CD4-positive, alpha-beta T cell treated with Interleukin-17A for 4 hours (primary cell): ENCODE data around the gene SLC43A1.
"Not testable (repeated sequence)": the region's sequence is repeated elsewhere in the genome, so short reads cannot be mapped to it uniquely, and the experiment has no call there.

Experiments
- DNase-seq: peaks from one replicate; pipeline ENCODE4 v3.0.0-alpha.2; 2020; ENCODE audit warnings: mixed read lengths

SLC43A1 gene

DNA sequence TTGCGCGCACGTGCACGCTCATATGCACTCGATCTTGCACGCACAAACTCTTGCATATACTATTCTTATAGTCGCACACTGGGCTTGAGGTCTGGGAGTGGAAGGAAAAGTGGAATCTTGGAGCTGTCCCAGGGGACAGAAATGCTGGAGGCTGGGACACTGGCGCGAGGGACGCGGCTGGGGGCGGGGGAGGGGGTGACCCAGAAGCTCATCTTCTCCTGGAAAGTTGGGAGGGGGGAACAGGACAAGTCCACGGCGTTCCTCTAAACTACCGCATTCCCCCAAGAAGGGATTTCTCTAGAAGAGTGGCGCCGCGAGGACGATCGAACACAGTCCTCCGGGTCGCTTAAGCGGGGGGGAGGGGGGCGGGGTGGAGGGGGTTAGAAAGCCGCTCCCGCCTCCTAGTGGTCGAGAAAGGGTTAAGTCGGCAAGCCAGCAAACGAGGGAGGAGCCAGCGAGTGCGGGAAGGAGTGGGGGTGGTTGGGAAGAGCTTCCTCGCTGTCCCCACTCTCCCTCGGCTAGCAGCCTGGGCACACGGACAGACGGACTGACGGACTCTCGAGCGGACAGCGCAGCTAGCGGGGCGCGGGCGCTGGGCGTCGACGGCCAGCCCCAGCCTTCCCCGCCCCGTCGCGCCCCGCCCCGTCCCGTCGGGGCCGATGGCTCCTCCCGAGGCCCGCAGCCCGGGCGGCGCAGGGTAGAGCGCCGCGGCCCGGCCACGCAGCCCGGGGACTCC is 55.3 kb downstream of the SLC43A1 start, which contains the start of gene RTN4RL2:
RTN4RL2 (plus strand) TSS at position 507 of the 736 bp plus-strand sequence. CDS start 338 bp downstream, outside the sequence.
- peak; percentile 40 for DNase-seq

DNA sequence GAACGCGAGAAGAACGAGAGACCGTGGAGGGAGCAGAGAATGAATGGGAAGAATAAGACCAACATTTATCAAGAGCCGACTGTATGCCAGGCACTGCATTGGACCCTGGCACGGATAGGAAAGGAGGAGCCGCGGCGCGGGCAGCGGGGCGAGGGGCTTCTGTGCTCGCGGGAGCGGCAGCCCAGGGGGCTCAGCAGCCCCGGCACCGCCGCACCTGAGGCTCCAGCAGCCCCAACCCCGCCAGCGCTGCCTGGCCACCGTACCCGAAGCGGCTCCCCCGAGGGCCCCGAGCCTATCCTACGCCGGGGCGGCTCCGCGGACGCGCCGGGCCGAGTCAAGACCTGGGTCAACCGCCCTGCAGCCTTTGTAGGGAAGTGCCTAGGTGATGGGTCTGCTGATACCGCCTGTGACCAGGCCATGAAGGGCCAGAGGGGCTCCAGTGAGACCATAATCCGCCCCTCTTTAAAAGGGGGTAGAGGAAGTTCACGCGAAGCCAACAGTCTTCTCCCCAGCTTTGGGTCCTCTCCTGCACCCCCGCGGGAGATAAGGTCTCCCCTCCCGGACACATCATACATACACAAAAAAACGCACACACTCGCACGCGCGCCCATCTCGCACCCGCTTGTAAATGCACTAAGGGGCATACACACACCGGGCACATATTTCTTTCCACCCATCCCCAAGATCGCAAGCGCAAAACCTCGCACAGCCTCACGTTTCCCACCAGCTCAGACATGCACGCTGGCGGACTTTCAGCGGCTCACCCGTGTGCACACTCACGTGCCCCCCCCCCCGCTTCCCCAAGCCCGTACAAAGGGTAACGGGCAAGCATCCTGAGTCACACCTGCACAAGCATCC is 56.1 kb downstream of the SLC43A1 start:
- DNase-seq: peak; percentile 66

- peak; percentile 68 for DNase-seq
Measured at GRCh38 chr11:57458410-57459163, 56.9 kb downstream of the SLC43A1 start.

- DNase-seq: peak; percentile 11
Measured at GRCh38 chr11:57458060-57458409, 57.5 kb downstream of the SLC43A1 start.

- no peak for DNase-seq
Measured at GRCh38 chr11:57457643-57458023, 57.9 kb downstream of the SLC43A1 start.

DNA sequence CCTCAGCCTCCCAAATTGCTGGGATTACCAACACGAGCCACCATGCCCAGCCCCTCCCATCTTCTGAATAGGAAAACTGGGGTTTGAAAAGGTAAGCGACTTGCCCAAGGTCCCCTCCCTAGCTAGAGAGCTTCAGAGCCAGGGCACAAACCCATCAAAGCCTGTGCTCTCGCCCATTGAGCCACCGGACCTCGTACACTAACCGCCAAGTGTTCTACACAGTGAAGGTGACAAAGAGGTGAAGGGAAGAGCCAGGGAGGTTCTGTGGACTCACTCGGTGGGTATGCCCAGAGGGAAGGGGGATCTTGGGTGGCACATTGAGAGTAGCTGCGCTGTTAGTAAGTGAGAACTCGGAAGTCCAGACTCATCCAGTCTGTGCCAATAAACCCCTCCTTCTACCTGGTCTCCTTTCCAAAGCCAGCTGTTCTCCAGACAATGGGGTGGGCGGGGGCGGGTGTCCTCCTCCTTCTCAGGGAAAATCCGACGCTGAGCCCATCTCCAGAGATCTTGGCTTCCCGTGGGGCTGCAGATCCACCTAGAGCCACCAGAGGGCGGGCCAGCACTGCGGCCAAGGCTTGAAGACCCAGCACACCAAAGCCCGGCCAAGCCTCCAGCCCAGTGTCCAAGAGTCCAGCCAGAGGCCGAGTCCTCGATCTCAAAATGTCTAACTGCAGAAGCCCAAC is 58.4 kb downstream of the SLC43A1 start:
- peak; percentile 79 for DNase-seq

DNA sequence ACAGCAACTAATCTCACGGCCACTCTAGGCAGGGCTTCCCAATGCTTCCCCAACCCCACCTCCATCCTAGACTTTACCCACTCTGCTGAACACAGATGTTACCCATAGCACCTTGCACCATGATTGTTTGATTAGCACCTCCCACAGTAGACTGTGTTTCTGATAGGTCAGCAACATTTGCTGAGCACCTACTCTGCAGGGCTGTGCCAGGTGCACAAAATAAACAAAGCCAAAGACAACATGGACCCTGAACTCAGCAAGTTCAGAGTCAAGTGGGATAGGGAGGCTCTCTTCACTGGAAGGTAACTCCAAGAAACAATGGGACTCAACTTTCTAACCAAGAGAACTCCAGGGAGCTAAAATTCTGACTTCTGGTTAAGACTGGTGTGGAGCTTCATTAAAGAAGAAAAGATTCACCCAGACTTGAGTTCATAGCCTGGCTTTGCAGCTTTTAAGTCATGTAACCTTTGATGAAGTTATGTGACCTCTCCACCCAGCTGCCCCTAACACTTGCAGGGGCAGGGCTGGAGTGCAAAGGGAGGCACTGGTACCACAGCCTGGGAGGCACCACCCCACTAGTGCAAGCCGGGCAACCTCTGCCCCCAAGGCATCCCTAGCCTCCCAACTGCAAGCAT is 61.8 kb downstream of the SLC43A1 start:
- no peak for DNase-seq

GRCh38 chr11:57446055-57446454 is 69.4 kb downstream of the SLC43A1 start:
- no peak for DNase-seq

- not testable (repeated sequence) for DNase-seq
Measured at GRCh38 chr11:57445122-57445394, 70.4 kb downstream of the SLC43A1 start.

GRCh38 chr11:57444362-57445121 is 71.0 kb downstream of the SLC43A1 start:
- no peak for DNase-seq

- no peak for DNase-seq
Measured at GRCh38 chr11:57440744-57441414, 74.6 kb downstream of the SLC43A1 start.

- no peak for DNase-seq
Measured at GRCh38 chr11:57439786-57440185, 75.7 kb downstream of the SLC43A1 start.

DNA sequence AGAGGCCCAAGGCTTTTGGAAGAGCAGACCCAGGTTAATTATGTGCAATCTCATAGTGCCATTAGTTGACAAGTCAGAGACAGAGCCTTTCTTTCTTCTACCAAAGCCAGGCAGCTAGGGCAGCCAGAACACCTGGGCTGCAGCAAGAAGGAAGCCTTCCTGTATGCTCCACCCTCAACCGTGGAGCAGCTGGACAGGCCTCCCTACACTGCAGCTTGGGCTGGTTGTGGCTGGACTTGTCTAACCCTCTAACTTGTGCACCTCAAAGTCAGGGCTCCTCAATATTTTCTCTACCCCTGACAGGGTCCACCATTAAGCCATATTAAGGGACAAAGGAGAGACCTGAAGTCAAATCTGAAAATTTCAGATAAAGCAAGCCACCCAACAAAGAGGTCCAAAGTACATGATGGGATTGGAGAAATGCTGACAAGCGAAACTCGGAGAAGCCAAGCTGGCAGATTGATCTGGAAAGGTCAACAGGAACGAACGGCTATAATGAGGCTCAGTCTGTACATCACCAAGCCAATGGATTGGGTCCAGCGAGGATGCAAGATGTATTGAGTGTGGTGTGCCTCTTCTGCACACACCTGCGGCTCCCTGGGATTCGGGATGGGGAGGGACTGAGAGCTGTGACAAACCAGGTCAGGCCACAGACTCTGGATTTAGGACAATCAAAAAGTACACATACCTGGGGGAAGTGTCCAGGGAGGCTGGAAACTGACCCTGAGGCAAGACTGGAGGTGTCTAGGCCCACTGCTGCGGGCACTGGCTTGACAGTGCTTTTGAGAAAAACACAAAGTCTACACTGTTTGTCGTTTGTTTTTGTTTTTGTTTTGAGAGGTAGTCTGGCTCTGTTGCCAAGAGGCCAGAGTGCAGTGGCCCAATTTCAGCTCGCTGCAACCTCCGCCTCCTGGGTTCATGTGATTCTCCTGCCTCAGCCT is 76.9 kb downstream of the SLC43A1 start:
- no peak for DNase-seq

DNA sequence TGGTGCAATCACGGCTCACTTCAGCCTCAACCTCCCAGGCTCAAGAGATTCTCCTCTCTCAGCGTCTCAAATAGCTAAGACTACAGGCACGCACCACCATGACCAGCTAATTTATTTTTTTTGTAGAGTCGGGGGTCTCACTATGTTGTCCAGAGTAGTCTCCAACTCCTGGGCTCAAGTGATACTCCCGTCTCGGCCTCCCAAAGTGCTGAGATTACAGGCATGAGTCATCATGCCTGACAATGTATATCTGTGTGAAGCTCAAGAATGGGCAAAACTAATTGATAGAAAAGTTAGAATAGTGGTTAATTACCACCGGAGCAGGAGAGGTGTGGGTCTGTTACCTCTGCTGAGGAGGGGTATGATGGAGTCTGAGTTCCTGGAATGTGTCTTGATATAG is 79.5 kb downstream of the SLC43A1 start:
- no peak for DNase-seq

DNA sequence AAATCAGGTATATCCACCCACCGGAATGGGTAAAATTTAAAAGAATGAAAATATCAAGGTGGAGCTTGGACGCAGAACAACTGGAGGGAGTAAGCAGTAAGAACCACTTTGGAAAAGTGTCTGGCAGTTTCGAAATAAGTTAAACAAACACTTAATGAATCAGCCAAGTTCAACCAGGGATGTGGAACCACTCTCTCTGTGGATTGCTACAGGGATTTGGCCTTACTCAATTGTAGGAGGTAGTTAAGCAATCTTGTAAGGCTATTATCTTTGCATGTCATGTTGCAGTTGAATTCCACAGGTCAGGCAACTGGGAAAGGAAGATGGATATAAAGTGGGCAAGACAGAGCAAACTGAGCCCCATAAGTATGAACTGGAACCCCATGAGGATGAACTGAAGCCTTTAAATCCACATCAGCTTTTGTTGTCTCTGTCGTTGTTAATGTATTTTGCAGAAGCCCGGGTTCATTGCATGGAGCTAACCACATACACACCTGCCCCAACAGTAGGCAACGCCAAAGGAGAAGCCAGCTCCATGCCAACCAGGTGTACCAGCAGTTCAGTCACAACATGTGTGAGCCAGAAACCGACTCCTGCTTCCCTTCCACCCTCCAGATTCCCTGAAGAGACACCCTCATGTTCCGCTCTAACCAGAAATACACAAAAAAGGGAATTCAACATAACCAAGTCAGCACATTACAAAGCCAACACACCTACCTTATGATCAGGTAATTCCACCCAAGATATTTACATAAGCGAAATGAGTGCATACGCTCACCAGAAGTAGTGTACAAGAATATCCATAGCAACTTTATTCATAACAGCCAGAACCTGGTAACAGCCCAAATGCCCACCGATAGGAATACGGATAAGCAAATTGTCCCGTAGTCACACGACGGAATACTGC is 80.6 kb downstream of the SLC43A1 start:
- no peak for DNase-seq
